OCI-LY3 (cell line): ENCODE data around the gene ESPNL.

Experiments used
- H2AFZ ChIP-seq: fragments of 200-600, 300-600 bp; shearing (Covaris generic); 2 replicates; pipeline ENCODE4 v1.6.0; 2014; ENCODE audit warnings: antibody characterized with exemption, low read depth, low read length
- H3K27ac ChIP-seq: fragments of 200-600, 300-600 bp; sonication (generic); 2 replicates; pipeline ENCODE4 v1.5.1; 2014; ENCODE audit warnings: mild to moderate bottlenecking, low read length, moderate library complexity, mixed read lengths
- H3K27me3 ChIP-seq: fragments of 200-600, 300-600 bp; sonication (generic); 2 replicates; pipeline ENCODE4 v1.6.1; 2014; ENCODE audit warnings: low read depth, low read length, mixed read lengths
- H3K36me3 ChIP-seq: fragments of 200-600, 300-600 bp; sonication (generic); replicated peaks from 2 replicates; pipeline ENCODE3; 2014; ENCODE audit warnings: low read depth, low read length, mixed read lengths
- H3K4me1 ChIP-seq: fragments of 300-600, 200-600 bp; sonication (generic); 2 replicates; pipeline ENCODE4 v1.6.1; 2014; ENCODE audit warnings: low read length, mixed read lengths
- H3K4me2 ChIP-seq: fragments of 200-600, 300-600 bp; sonication (generic); 2 replicates; pipeline ENCODE4 v1.6.1; 2014; ENCODE audit warnings: low read length, mixed read lengths
- H3K4me3 ChIP-seq: fragments of 300-600, 200-600 bp; sonication (generic); 2 replicates; pipeline ENCODE4 v1.5.1; 2014; ENCODE audit warnings: antibody characterized with exemption, mild to moderate bottlenecking, low read length, moderate library complexity
- H3K79me2 ChIP-seq: fragments of 300-600, 200-600 bp; shearing (Covaris generic); 2 replicates; pipeline ENCODE4 v1.6.1; 2014; ENCODE audit warnings: mild to moderate bottlenecking, low read length, mixed read lengths
- H3K9ac ChIP-seq: fragments of 300-600, 200-600 bp; shearing (Covaris generic); 2 replicates; pipeline ENCODE4 v1.6.0; 2014; ENCODE audit warnings: mild to moderate bottlenecking, low read length, moderate library complexity
- H3K9me3 ChIP-seq: fragments of 200-600, 300-600 bp; shearing (Covaris generic); 2 replicates; pipeline ENCODE4 v1.6.1; 2014; ENCODE audit warnings: low read length, mixed read lengths; ENCODE audit not compliant: insufficient read depth
- H4K20me1 ChIP-seq: fragments of 200-600, 300-600 bp; sonication (generic); 2 replicates; pipeline ENCODE4 v1.6.1; 2016; ENCODE audit warnings: low read length, mixed read lengths; ENCODE audit not compliant: insufficient read depth
- CTCF ChIP-seq: fragments of 200-600, 300-600 bp; sonication (generic); IDR thresholded peaks from 2 replicates; pipeline ENCODE4 v1.5.1; 2014; ENCODE audit warnings: antibody characterized with exemption, low read length, low read depth
- EZH2phosphoT487 ChIP-seq: fragments of 200-600 bp; shearing (Covaris generic); IDR thresholded peaks from 2 replicates; pipeline ENCODE4 v1.6.1; 2018; ENCODE audit warnings: antibody characterized with exemption, mixed run types, low read depth

Gene ESPNL

GRCh38 chr2:238164906-238165287 is 64.8 kb downstream of the ESPNL start:
- peaks cover 4% of the 10 kb centered on the region for H3K36me3 ChIP-seq
- H2AFZ ChIP-seq = no peak overlapping the region
- peaks cover 15% of the 10 kb centered on the region for H3K4me1 ChIP-seq
- H3K27ac ChIP-seq = no peak overlapping the region
- H3K4me2 ChIP-seq = no peak overlapping the region
- no peaks in the 10 kb centered on the region for H3K27me3 ChIP-seq
- H3K9me3 ChIP-seq = no peaks in the 10 kb centered on the region
- H3K9ac ChIP-seq = no peak overlapping the region
- TF ChIP-seq CTCF (no peak), EZH2phosphoT487 (no peak)
- H4K20me1 ChIP-seq = no peaks in the 10 kb centered on the region
- H3K4me3 ChIP-seq = no peak overlapping the region
- H3K79me2 ChIP-seq = no peaks in the 10 kb centered on the region

- H3K4me1 ChIP-seq = peaks cover 12% of the 10 kb centered on the region
- peaks cover 4% of the 10 kb centered on the region for H3K36me3 ChIP-seq
- no peaks in the 10 kb centered on the region for H3K79me2 ChIP-seq
- H3K9ac ChIP-seq = no peak overlapping the region
- no peak overlapping the region for H3K4me2 ChIP-seq
- H3K4me3 ChIP-seq = no peak overlapping the region
- no peaks in the 10 kb centered on the region for H4K20me1 ChIP-seq
- H3K27ac ChIP-seq = no peak overlapping the region
- TF ChIP-seq EZH2phosphoT487 (no peak), CTCF (no peak)
- no peaks in the 10 kb centered on the region for H3K27me3 ChIP-seq
- no peak overlapping the region for H2AFZ ChIP-seq
- H3K9me3 ChIP-seq = no peaks in the 10 kb centered on the region
Measured at GRCh38 chr2:238165288-238165921, 65.3 kb downstream of the ESPNL start.

- Histone ChIP-seq H3K79me2 (no peaks in the 10 kb centered on the region), H3K4me2 (no peak overlapping the region), H3K27me3 (no peaks in the 10 kb centered on the region), H3K9ac (no peak overlapping the region), H3K27ac (no peak overlapping the region), H3K9me3 (no peaks in the 10 kb centered on the region), H3K4me3 (no peak overlapping the region), H4K20me1 (no peaks in the 10 kb centered on the region), H2AFZ (no peak overlapping the region), H3K36me3 (peaks cover 4% of the 10 kb centered on the region), H3K4me1 (peaks cover 3% of the 10 kb centered on the region; the same call in 1 of the 2 replicates)
- TF ChIP-seq EZH2phosphoT487 (no peak), CTCF (no peak)
Measured at GRCh38 chr2:238166391-238167343, 66.5 kb downstream of the ESPNL start.

GRCh38 chr2:238167344-238167715 is 67.2 kb downstream of the ESPNL start:
- Histone ChIP-seq H3K9ac (no peak overlapping the region), H3K4me1 (peaks cover 3% of the 10 kb centered on the region; the same call in 1 of the 2 replicates), H3K4me2 (no peak overlapping the region), H3K27ac (no peak overlapping the region), H3K4me3 (no peak overlapping the region), H2AFZ (no peak overlapping the region), H3K9me3 (no peaks in the 10 kb centered on the region), H4K20me1 (no peaks in the 10 kb centered on the region), H3K79me2 (no peaks in the 10 kb centered on the region), H3K27me3 (no peaks in the 10 kb centered on the region), H3K36me3 (peaks cover 4% of the 10 kb centered on the region)
- no peak for TF ChIP-seq CTCF
- no peak for TF ChIP-seq EZH2phosphoT487
